Measurements from ENCODE around the gene KCNIP2.
A peak's percentile ranks its signal among the peaks of the same experiment; 100 is the strongest.

Gene KCNIP2

DNA sequence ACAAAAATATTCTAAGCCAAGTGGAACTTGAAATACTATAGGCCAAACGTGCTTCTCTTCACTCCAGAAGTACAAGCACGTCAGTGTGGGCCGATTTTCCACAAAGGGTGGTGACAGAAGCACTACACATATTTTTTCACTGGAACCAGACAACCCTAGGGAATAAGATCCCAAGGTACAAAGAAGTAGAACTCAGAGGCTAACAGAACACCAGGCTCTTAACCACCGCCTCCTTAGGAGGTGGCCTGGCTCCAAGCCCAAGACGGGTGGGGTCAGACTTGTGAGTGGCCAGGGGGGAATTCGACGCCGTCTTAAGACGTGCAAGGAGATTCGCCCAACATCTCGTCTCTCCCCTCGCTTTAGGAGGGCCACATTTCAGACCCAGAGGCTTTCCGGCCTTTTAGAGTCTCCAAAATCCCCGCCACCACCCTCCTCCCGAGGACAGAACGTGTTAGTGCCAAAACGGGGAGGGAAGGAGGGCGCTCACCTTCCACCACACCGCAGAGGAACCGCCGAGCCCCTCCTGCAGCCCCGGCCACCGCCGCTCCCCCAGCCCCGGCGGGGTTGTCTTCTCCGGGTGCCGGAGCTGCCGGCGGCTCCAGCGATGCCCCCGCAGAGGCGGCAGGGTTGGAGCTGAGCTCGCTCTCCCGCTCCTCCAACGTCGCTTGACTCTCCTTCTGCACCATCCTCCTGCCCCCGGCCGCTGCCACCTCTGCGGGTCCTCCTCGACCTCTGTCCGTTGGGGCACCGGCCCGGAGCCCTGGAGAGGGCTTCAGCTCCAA lies 26.1 kb downstream of the KCNIP2 start:
- ChIA-PET POLR2A (interaction anchor here (1.1 to 1.3 kb wide), 4 partner anchors 10 to 62 kb away, joined by 3 to 7 read pairs (median 6); no protein-coding TSS in a partner anchor), CTCF (interaction anchor here (0.7 to 2.4 kb wide), 6 partner anchors 18 to 193 kb away, joined by 3 to 12 read pairs (median 5); no protein-coding TSS in a partner anchor)
- peak overlapping the region; percentile 99 for H3K4me3 ChIP-seq (ENCODE audit: low read depth, low read length)
- TF ChIP-seq CTCF (IDR thresholded peaks at IDR 0.05; ENCODE audit: insufficient read depth, low read length, missing control alignments) = no peak
- peak; percentile 82 for DNase-seq (ENCODE audit: low read depth, low spot score)

DNA sequence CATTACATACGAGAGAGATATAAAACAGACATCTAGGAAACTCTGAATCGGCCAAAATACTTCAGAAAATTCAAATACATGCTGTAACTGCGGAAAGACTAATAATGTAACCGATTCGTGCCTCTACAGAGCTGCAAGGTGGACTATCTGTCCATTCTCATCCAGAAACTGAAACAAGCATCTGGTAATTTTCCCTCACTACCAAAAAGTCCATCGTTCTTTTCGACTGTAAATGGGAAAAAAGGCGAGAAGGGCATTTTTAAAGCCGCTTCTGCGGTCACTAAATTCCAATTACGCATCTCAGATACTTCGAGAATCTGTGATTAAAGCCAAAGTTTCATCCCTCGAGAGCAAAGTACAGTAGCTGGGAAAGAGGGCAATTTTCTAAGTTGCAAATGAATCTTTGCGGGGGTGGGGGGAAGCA lies 26.7 kb downstream of the KCNIP2 start:
- peak overlapping the region; percentile 99 for H3K4me3 ChIP-seq (ENCODE audit: low read depth, low read length)
- ChIA-PET POLR2A (no interaction called here), CTCF (interaction anchor here (0.6 to 1.5 kb wide), 3 partner anchors 34 to 191 kb away, joined by 3 to 5 read pairs (median 3); partner anchors contain the start of gene NPM3)
- DNase-seq (ENCODE audit: low read depth, low spot score) = no peak
- TF ChIP-seq CTCF (IDR thresholded peaks at IDR 0.05; ENCODE audit: insufficient read depth, low read length, missing control alignments) = no peak

GRCh38 chr10:101816376-101816775 lies 27.2 kb downstream of the KCNIP2 start:
- ChIA-PET POLR2A (no interaction called here), CTCF (interaction anchor here (0.6 to 2.1 kb wide), 6 partner anchors 12 to 193 kb away, joined by 3 to 7 read pairs (median 4); partner anchors contain the start of gene NPM3)
- H3K4me3 ChIP-seq (ENCODE audit: low read depth, low read length) = peak overlapping the region; percentile 99
- DNase-seq (ENCODE audit: low read depth, low spot score) = no peak
- TF ChIP-seq CTCF (IDR thresholded peaks at IDR 0.05; ENCODE audit: insufficient read depth, low read length, missing control alignments) = no peak

DNA sequence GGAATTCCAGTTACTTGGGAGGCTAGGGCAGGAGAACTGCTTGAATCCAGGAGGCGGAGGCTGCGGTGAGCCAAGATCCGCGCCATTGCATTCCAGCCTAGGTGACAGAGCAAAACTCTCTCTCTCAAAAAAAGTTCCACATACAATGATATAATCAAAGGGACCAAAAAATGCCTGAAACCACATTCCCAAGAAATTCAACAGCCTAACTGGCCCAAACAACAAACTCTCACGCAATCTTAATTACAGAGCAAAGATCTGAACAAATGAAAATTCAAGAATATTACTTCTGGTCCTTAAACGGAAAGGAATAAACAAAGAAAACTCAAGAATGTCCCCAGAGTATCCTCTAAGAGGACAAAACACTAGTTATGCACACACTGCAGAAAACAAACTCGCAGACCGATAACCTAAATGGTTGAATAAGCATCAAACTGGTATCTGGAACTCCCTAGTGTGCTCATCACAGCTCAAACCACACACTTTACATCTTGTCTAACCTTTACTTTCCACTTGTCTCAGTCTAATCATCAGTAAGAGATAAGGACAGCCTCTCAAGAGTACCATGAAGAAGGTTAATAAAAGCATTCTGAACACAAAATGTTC lies 29.0 kb downstream of the KCNIP2 start:
- DNase-seq (ENCODE audit: low read depth, low spot score) = no peak
- CTCF ChIA-PET = interaction anchor here (1.5 to 2.1 kb wide), 4 partner anchors 10 to 195 kb away, joined by 3 to 15 read pairs (median 5); no protein-coding TSS in a partner anchor
- POLR2A ChIA-PET = interaction anchor here (1.0 kb wide), 1 partner anchor 16 kb away, joined by 3 read pairs; no protein-coding TSS in a partner anchor
- peak overlapping the region; percentile 99 for H3K4me3 ChIP-seq (ENCODE audit: low read depth, low read length)
- TF ChIP-seq CTCF (IDR thresholded peaks at IDR 0.05; ENCODE audit: insufficient read depth, low read length, missing control alignments) = no peak

GRCh38 chr10:101812606-101813005 lies 31.0 kb downstream of the KCNIP2 start:
- no peak for TF ChIP-seq CTCF (IDR thresholded peaks at IDR 0.05; ENCODE audit: insufficient read depth, low read length, missing control alignments)
- H3K4me3 ChIP-seq (ENCODE audit: low read depth, low read length) = no peak overlapping the region
- CTCF ChIA-PET = interaction anchor here (0.6 to 2.1 kb wide), 8 partner anchors 11 to 260 kb away, joined by 3 to 15 read pairs (median 4); no protein-coding TSS in a partner anchor
- POLR2A ChIA-PET = interaction anchor here (0.8 kb wide), 1 partner anchor 29 kb away, joined by 3 read pairs; no protein-coding TSS in a partner anchor
- no peak for DNase-seq (ENCODE audit: low read depth, low spot score)

DNA sequence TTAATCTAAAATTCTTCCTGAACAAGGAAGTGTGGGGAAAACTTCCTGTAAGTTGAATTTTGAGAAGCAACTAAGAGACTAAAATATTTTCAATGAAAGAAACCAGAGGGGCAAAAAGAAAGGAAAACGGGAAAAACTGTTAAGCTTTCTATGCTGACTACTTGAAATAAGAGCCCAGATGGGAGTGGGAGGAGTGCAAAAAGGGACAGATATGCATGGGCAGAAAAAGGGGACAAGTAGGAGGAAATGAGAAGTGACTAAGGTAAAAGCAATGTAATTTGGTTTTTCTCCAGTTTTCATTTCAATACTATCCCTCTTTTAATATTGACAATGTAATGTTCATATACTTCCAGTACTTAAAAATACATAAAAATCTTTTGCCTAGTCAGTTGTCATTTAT lies 36.4 kb downstream of the KCNIP2 start:
- H3K4me3 ChIP-seq (ENCODE audit: low read depth, low read length) = no peak overlapping the region
- DNase-seq (ENCODE audit: low read depth, low spot score) = no peak
- POLR2A ChIA-PET = no interaction called here
- no peak for TF ChIP-seq CTCF (IDR thresholded peaks at IDR 0.05; ENCODE audit: insufficient read depth, low read length, missing control alignments)
- CTCF ChIA-PET = interaction anchor here (0.7 kb wide), 1 partner anchor 26 kb away, joined by 3 read pairs; no protein-coding TSS in a partner anchor
